ENCODE measurements around the gene CCDC144A.
"Not testable (repeated sequence)": the region's sequence is repeated elsewhere in the genome, so short reads cannot be mapped to it uniquely, and the experiment has no call there.

CCDC144A gene

DNA sequence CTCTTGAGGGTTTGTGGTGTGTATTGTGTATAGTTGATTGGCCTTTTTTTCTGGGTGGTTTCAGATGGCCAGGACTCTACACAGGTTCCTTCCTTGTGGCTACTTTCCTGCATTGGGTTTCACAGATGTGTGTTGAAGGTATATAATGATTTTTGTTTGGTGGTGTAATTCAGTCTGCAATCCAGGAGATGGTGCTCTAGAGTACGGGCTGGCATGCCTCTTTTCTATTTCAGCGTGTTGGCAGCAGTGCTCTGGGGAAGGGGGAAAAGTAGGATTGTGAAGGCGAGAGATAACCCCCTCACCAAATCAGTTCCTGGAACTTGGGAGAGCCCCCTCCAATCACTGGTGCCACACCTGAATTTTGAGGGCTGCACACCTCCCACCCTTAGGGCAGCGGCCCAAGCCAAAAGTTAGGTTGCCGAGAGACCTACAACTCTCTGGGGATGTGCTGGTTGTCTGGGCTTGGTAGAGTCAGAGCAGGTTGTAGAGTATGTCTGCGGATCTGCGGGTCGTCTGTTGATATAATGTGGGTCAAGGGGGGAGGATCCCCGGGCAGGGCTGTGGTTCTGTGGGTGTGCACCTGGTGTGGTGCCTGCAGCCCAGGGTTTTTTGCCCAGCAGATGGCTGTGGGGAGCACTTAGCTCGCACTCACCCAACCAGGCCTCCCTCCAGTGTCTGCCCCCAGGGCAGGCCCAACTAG lies 61.3 kb downstream of the CCDC144A start:
- peak; percentile 9 to 33 for ATAC-seq

DNA sequence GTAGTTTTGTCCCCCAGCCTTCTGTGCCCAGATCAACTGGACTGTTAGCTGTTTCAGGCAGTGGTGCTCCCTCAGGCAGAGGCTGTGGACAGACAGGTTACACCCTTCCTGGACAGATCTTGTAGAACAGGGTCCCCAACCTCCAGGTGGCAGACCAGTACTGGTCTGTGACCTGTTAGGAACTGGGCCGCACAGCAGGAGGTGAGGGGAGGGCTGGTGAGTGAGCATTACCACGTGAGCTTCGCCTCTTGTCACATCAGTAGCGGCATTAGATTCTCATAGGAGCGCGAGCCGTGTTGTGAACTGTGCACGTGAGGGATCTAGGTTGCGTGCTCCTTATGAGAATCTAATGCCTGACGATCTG lies 61.9 kb downstream of the CCDC144A start:
- ATAC-seq = peak in 1 of 2 donors; percentile 17

DNA sequence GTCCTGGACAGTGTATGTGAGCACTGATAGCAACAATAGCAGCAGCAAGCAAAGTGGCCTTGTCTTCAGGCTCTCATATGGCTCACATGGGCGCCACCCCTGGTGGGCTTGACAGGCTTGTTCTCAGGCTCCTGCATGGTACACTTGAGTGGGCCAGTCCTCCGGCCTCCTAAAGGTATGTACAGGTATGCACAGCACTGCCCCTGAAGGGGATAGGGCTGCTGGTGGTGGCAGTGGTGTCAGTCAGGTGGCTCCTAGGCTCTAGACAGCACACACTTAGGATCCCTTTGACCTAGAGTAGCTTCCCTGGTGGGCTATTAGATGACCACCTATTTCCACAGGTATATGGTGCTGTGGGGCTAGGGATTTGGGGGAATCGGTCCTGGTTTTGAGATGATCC lies 67.5 kb downstream of the CCDC144A start:
- not testable (repeated sequence) for ATAC-seq

DNA sequence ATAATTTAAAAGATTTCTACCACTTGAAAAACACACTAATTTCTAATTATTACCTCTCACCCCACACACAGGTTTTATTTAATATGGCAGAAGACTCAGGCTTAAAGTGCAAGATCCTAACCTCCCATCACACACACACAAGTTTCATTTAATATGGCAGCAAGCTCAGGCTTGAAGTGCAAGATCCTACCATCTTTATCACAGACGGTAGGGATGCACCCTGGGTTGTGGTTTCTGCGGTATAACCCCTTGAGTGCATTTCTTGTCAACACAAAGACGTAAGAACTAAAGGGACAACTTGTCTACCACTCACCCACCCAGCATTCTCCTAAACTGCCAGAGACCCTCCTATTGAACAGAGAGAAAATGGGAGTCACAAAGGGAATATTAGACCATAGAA lies 68.1 kb downstream of the CCDC144A start:
- not testable (repeated sequence) for ATAC-seq

DNA sequence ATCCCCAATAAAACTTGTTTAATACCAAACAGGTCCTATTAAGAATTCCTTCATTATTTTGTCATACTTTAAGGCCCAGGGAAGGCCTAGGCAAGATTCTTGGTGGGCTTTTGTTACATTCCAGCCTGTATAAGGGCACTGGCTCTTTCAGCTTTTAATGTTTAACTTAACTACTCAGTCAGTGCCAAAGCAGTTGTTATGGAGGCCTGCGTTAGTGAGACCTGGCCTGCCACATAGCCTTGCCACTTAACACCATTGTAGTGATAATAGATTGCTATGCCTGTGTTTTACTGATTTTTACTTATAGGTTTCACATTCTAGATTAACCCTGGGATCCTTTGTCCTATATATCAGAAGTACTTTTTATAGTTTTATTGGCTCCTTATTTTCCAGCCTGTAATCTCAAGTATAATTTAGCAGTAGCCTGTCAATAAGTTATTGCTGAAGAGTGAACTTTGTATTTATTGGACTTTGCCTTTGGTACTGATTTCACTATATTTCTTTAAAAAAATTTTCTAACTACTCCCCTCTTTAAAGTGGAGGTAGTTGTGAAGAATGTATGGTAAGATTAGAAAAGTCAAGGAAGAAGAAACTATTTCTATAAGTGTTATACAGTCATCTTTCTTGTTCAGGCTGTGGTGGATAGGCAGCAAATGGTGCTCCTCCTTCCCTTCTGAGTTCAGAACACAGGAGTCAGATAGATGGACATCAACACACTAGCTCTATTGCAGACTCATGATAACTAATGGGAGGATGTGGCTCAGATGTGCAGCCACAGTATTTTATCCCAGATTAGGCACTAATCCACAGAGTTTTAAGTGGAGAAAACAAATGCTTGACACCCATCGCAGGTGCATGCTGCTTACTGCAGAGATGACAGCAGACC lies 78.5 kb downstream of the CCDC144A start:
- not testable (repeated sequence) for ATAC-seq

DNA sequence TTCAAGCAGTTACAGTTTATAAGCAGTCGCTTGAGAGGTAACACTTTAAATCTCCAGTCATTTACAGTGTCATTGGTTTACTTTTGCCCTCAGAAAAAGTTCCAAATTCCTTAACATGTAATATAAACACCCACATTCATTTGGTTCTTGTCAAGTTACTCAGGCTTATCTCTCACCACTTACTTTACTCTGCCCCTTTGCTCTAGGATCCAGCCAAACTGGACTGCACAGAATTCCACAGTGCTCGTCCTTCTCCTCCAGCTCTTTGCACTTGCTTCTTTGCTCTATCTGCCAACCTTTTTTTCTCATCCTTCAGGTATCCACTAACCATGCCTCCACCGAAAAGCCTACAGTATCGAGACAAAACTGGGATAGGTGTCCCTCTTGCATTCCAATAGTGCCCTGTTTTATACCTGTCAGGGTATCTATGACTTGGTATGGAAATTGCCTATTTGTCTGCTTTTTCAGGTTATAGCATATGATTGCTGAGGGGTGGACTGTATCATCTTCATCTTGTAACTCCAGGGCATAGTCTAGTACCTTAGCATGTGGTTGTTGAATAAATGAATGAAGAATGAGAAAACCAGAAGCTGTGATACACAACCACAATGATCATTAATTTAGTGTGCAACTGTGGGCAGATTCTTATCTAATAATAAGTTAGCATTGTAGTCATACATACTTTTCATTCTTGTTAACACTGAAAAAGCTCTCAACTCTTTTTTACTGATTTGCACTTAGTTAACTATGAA lies 82.5 kb downstream of the CCDC144A start:
- not testable (repeated sequence) for ATAC-seq

DNA sequence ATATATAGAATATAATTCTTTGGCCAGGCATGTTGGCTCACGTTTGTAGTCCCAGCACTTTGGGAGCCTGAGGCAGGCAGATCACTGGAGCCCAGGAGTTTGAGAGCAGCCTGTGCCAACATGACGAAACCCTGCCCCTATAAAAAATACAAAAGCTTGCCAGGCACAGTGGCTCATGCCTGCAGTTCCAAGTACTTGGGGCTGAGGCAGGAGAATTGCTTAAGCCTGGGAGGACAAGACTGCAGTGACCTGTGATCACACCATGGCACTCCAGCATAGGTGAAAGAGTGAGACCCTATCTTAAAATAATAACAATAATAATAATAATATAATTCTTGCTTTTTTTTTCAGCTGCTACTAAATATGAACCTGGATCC lies 83.1 kb downstream of the CCDC144A start:
- ATAC-seq = not testable (repeated sequence)

DNA sequence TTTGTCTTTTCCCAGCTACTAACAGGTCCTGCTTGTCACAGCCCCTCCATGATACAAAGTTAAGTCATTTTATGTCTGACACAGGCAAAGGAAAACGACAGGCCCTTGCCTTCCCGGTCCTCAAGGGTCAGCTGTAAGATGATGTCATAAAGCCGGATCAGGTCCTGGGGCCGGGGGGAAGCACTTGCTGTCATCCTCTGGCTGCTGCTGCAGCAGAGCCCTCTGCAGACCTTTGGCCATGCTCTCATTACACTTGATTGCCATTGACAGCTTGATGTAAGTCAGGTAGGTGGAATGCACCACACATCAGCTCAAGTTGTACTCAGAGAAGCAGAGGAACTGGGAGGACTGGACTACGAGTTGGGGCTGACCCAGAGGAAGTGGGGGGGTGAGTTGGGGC lies 97.8 kb downstream of the CCDC144A start:
- not testable (repeated sequence) for ATAC-seq

DNA sequence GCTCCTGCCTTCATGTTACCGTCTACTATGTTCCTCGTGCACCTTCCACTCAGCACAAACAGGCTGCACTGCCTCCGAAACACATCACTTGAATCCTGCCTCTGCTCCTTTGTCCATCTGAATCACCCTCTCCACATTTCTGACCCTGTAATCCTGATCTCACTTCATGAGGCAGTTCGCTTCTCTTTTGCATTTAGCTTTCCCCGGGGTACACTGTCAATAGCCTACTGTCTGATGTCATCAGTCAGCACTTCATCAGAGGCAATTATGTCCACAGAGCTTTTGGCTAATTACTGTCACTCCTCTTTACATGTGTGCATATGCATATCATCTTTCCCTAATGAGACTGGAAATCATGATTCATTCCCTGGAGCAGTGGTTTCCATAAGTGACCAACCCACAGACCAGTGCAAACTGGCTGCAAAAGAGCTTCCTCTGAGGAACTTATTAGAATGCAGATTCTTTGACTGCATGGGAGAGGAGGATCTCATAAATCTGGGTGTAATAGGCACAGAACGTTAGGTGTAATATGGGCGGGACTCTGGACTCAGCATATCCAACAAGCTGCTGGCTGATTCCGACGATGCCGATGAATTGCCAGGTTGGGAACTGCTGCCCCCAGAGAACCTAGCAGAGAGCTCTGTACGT lies 99.0 kb downstream of the CCDC144A start:
- not testable (repeated sequence) for ATAC-seq

DNA sequence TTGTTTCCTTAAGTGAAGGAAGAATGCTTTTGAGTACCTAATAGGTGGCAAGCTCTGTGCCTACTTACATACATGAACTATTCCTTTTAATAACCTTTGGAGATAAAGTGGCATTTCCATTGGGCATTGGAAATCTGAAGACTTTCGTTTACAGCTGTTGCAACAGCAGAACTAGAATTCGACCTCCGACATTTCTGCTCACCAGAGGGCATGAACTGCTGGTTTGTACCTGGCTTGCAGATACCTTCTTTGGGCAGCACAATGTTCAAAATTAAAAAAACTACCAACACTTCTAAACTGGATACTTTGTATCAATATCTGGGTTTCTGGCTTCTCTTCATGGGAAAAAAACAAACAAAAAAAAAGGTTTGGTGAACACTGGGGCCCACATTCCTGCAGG lies 99.6 kb downstream of the CCDC144A start:
- ATAC-seq = not testable (repeated sequence)

DNA sequence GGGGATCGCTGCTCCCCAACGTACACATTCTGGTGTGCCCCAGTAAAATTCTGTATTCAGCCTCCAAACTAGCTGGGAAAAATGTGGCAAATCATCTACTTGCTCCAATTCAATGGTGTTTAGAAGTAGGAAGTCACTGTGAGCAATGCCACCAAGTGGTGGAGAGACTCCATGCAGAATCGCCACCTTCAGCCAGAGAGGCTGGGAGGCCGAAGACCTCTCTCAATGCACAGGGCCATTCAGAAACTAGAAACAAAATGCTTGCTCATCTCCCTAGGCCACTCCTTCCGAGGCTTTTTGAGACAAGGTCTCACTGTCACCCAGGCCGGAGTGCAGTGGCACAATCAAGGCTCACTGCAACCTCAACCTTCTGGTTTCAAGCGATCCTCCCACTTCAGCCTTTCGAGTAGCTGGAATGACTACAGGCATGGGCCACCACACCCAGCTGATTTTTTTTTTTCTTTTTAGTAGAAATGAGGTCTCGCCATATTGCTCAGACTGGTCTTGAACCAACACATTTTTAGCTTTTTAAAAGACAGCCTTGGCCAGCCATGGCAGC lies 100.4 kb downstream of the CCDC144A start:
- not testable (repeated sequence) for ATAC-seq

DNA sequence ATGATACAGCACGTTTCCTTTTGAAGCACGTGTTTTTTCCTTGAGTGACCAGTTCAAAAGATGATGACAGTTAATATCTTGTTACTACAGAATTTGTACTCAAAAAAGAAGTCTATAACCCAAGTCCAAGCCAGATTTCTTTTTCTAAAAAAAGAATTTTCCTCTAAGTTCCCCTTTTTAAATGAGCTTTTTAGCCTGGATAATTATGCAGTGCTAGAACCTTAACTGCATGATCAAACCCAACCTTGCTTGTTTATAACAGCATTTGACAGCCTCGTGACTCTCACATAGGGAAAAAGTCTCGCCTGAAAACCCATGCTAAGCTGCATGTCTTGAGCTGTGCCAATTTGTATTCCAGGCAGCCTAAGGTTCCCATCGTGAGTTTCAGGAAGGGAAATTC lies 104.2 kb downstream of the CCDC144A start:
- not testable (repeated sequence) for ATAC-seq

DNA sequence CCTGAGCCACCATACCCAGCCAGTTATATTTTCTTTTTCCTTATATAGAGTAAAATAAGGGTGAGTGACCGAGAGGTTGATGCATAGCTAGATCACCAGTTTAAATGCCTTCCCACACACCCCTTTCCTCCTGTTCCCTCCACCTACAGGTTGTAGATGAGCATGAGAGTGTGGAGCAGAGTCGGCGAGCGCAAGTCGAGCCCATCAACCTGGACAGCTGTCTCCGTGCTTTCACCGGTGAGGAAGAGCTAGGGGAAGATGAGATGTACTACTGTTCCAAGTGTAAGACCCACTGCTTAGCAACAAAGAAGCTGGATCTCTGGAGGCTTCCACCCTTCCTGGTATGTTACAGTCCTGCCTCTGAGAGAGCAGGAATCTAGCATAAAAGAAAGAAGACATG lies 105.9 kb downstream of the CCDC144A start:
- not testable (repeated sequence) for ATAC-seq

DNA sequence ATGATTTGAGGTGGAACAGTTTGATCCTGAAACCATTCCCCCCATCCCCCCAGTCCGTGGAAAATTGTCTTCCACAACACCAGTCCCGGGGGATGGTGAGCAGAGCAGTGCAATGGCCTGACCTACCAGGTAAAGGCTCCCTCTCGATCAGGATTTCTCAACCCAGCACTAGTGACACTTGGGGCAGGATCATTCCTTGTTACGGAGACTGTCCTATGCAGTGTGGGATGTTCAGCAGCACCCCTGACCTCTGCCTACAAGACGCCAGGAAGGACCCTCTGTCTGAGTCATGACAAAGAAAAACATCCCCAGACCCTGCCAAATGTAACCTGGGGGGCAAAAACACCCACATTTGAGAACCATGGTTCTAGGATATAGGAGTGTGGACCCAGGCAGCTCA lies 114.8 kb downstream of the CCDC144A start:
- not testable (repeated sequence) for ATAC-seq

DNA sequence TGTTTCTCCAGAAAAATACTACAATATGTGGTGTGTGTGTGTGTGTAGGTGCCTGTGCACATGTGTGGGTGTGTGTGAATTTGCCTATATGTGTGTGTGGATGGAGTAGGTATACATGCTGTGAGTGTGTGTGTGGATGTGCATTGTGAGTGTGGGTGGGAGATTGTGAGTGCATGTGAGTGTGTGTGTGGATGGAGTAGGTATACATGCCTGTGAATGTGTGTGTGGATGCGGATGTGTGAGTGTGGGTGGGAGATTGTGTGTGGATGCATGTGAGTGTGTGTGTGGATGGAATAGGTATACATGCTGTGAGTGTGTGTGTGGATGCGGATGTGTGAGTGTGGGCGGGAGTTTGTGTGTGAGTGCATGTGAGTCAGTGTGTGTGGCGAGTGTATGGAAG lies 116.6 kb downstream of the CCDC144A start:
- not testable (repeated sequence) for ATAC-seq

DNA sequence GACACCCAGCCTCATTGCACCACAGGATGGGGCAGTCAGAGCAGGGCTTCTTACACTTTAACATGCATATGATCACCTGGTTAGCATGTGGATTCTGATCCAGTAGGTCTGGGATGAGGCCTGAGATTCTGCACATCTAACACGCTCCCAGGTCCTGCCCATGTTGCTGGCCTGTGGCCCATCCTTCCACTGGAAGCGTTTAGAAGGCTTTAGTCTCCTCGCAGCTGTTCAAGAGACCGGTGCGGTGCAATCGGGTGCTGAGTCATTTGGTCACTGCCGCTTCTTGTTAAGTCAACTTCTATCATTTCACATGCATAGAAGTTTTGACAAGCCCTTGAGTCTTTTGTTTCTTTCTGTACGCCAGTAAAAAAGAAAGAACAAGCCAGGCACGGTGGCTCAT lies 117.6 kb downstream of the CCDC144A start:
- not testable (repeated sequence) for ATAC-seq

DNA sequence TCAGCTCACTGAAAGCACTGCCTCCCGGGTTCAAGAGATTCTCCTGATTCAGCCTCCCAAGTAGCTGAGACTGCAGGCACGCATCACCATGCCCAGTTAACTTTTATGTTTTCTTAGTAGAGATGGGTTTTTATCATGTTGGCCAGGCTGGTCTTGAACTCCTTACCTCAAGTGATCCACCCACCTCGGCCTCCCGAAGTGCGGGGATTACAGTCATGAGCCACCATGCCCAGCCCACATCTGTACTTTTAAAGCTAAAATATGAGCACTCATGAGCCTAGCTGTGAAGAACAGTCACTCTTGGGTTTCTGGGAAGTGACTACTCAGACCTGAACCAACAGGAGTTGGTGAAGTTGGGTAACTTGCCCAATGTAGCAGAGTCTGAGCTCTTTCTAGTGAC lies 120.2 kb downstream of the CCDC144A start:
- ATAC-seq = not testable (repeated sequence)

DNA sequence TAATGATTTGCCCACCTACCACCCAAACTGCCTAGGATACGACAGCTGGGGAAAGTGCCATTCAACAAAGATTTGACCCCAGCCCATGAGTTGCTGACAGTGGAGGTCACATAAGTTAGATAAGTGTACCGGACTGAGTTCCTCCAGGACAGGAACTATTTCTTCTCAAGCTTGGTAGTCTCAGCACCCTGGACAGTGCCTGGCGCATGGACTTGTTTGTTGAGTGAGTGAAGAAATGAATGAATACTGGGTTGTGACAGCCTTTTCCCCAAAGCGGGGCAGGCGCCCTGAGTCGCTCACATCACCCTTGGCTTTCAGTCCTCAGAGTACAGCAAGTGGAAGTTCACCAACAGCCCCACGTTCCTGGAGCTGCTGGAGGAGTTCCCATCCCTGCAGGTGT lies 122.1 kb downstream of the CCDC144A start:
- not testable (repeated sequence) for ATAC-seq

DNA sequence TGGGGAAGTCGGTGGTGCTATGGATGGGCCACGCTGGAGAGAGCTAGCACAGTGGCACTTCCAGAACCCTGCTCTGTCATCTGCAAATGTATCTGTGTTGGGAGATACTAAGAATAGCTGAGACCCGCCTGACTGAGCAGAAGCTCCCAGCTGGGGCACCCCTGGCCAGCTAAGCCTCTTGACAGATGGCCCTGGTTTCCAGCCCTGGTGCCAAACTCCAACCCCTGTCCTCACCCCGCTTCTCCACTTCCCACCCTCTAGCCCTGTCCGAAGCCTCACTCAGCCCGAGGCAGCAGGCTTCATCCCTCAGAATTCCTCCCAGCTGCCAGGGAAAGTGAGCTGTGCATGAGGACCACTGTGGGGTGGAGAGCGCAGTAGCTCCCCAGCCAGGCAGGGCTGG lies 124.4 kb downstream of the CCDC144A start:
- ATAC-seq = no peak

DNA sequence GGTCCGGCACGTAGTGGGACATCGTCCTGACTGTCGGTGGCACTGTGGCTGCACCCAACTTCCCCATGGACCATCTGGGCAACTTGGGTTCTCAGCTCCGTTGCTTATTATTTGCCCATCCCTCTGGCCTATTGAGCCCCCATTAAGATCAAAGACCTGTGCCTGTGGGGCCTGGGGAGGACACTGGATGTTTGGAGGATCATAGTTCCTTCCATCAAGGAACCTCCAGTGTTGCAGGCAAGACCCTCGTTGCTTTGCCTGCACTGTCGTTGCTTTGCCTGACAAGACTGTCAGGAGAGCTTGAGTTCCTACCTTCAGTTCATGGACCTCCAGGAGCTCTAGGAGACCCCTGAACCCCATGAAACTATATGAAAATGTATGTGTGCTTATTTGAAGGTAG lies 127.2 kb downstream of the CCDC144A start:
- no peak for ATAC-seq

DNA sequence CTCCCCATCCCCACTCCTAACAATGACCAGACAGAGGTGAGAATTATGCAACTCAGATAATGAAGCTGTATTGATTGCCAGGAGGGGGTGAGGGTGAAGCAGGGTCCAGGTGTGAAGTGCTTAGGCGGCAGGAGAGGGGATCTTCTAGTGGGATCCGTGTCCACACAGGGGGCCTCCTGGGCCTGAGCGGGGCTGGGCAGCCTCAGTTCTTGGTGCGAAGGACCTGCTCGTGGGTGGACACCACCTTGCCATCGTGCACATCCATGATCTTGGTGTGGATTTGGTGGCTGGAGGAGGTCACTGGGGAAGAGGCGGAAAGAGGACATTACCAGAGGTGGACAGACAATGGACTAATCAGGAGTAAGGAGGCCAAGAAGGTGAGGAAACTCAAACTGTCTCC lies 127.9 kb downstream of the CCDC144A start:
- not testable (repeated sequence) for ATAC-seq

DNA sequence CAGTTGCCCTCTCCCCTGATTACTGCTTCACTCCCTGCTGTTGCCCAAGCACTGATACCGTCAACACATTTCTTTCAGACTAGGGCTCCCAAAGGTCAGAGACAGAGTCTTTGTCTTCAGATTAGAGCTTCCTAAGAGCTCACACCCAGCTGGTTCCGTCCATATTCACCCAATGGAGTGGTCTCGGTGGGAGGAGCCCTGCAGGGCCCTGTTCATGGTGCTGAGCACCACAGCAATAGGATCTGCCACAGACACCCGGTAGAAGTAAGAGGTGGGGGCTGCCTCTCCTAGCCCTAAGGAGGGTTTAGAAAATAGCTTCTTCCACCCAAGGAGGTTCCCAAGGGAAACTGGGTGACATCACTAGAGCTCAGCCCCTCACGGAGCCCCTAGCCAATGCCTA lies 128.3 kb downstream of the CCDC144A start:
- ATAC-seq = no peak

Data from activated CD4-positive, CD25-positive, alpha-beta regulatory T cell treated with anti-CD3 and anti-CD28 coated beads, Interleukin-2, amount 50 U/mL, for 24 hours (primary cell).